Left ventricle myocardium inferior (tissue), 1 donor: ENCODE results near the gene HYLS1. TPM values are rescaled to one million over a fixed set of nuclear protein-coding genes. Genes with fewer than 3 reads are reported as not detected.
A peak's percentile ranks its signal among the peaks of the same experiment; 100 is the strongest.

Experiments
- DNase-seq: peaks from one replicate; pipeline ENCODE4 v3.0.0-alpha.2; 2020
- H3K27ac ChIP-seq: fragments of 200-600 bp; replicated peaks from 2 replicates; pipeline ENCODE4 v1.8.0; 2021
- H3K27me3 ChIP-seq: fragments of 200-600 bp; 2 replicates; pipeline ENCODE4 v1.8.0; 2021; ENCODE audit warnings: low read depth
- H3K36me3 ChIP-seq: fragments of 200-600 bp; 2 replicates; pipeline ENCODE4 v1.8.0; 2021
- H3K4me1 ChIP-seq: fragments of 200-600 bp; 2 replicates; pipeline ENCODE4 v1.8.0; 2021
- H3K4me3 ChIP-seq: fragments of 200-600 bp; 2 replicates; pipeline ENCODE4 v1.8.0; 2021; ENCODE audit warnings: mild to moderate bottlenecking, moderate library complexity
- H3K9me3 ChIP-seq: fragments of 200-600 bp; replicated peaks from 2 replicates; pipeline ENCODE4 v1.8.0; 2021
- CTCF ChIP-seq: fragments of 200-600 bp; IDR thresholded peaks from 2 replicates; pipeline ENCODE4 v1.8.0; 2021; ENCODE audit warnings: antibody characterized with exemption, mild to moderate bottlenecking, borderline replicate concordance
- intact Hi-C: fragments of 100-400 bp; cut with micrococcal nuclease; formaldehyde crosslinking; loops from one replicate; pipeline ENCODE4 v1.11.0; 2022
- total RNA-seq: library from RNA; stranded (reverse); fragmentation: NEBNext Ultra II Directional; extraction: Animal tissue kit (Norgen Biotek cat#: 25700); gene quantifications from one replicate; pipeline ENCODE4 v1.2.1, GENCODE V29; 2021
- donor health status: DM: no; HTN: yes; CAD: no; lungs with severe emphysema.

Gene HYLS1
- total RNA-seq, 1 donor from 2014 or later, result 4.5 TPM

- Histone ChIP-seq H3K27me3 (no peaks in the 10 kb centered on the region), H3K9me3 (no peaks in the 10 kb centered on the region), H3K4me1 (peaks cover 33% of the 10 kb centered on the region), H3K36me3 (peaks cover 32% of the 10 kb centered on the region), H3K27ac (no peak overlapping the region), H3K4me3 (no peak overlapping the region)
- intact Hi-C loops, result no loop called here
- DNase-seq, result no peak
- TF ChIP-seq CTCF, result no peak
These were observed 5.5 kb downstream of the HYLS1 start for GRCh38 chr11:125892994-125893393.

GRCh38 chr11:125901872-125902271, 14.4 kb downstream of the HYLS1 start:
- no peak for DNase-seq
- Histone ChIP-seq H3K27ac (no peak overlapping the region), H3K9me3 (no peaks in the 10 kb centered on the region), H3K36me3 (peaks cover 19% of the 10 kb centered on the region), H3K4me3 (peak overlapping the region; percentile 77), H3K27me3 (peaks cover 33% of the 10 kb centered on the region), H3K4me1 (peaks cover 27% of the 10 kb centered on the region)
- intact Hi-C loops, result no loop called here
- no peak for TF ChIP-seq CTCF

- intact Hi-C loops, result no loop called here
- no peak for TF ChIP-seq CTCF
- peak overlapping the region; percentile 88 for H3K27ac ChIP-seq
- H3K36me3 ChIP-seq, result peaks cover 19% of the 10 kb centered on the region
- no peak for DNase-seq
- H3K4me3 ChIP-seq, result peak overlapping the region; percentile 77
- H3K9me3 ChIP-seq, result no peaks in the 10 kb centered on the region
- peaks cover 36% of the 10 kb centered on the region for H3K27me3 ChIP-seq
- peaks cover 27% of the 10 kb centered on the region for H3K4me1 ChIP-seq
These were observed 14.9 kb downstream of the HYLS1 start for GRCh38 chr11:125902277-125902926.

GRCh38 chr11:125902927-125903710, 15.7 kb downstream of the HYLS1 start, which contains the start of gene PUS3:
Gene PUS3 (minus strand): TSS chr11:125903206. CDS start chr11:125896284, 6,922 bp downstream.
- no peak for TF ChIP-seq CTCF
- Histone ChIP-seq H3K27me3 (peaks cover 36% of the 10 kb centered on the region), H3K4me3 (peak within 1 kb of the TSS; percentile 77), H3K9me3 (no peaks in the 10 kb centered on the region), H3K27ac (peak within 1 kb of the TSS; percentile 88), H3K36me3 (peaks cover 19% of the 10 kb centered on the region), H3K4me1 (peaks cover 27% of the 10 kb centered on the region)
- DNase-seq, result peak; percentile 91
- intact Hi-C loops, result no loop called here

GRCh38 chr11:125903711-125904659, 16.5 kb downstream of the HYLS1 start, which contains the start of gene DDX25:
Gene DDX25 (plus strand): TSS chr11:125904508. CDS start chr11:125904518, 10 bp downstream.
- intact Hi-C loops, result no loop called here

More at GRCh38 chr11:125903711-125904659, 16.5 kb downstream of the HYLS1 start, which contains the start of gene DDX25:
- Histone ChIP-seq H3K27me3 (peaks cover 44% of the 10 kb centered on the region), H3K4me3 (peak within 1 kb of the TSS; percentile 77), H3K9me3 (no peaks in the 10 kb centered on the region), H3K4me1 (peaks cover 27% of the 10 kb centered on the region), H3K36me3 (peaks cover 15% of the 10 kb centered on the region), H3K27ac (no peak within 1 kb of the TSS)
- TF ChIP-seq CTCF, result no peak
- no peak for DNase-seq
